Measurements from ENCODE around the gene HECW1.
"Not testable (repeated sequence)": the region's sequence is repeated elsewhere in the genome, so short reads cannot be mapped to it uniquely, and the experiment has no call there.

HECW1 gene

DNA sequence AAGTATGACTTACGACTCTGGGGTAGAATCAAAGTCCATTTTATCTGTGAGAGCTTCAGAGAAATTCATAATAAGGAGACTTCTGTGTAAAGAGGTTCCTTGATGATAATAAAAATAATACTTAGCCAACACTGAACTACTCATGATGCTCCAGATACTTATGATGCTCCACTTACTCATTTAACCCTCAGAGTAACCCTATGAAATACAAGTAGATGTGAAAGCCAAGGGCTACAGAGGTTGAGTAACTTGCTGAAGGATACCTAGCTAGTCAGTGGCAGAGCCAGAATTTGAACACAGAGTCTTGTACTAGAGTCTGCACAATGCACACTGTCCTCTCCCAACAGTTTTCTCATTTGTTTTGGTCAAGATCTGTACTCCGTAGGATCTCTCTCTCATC lies 89.5 kb downstream of the HECW1 start:
- in situ Hi-C loops (cut with MboI; ENCODE audit: low sequenced_read_pairs), result no loop called here

DNA sequence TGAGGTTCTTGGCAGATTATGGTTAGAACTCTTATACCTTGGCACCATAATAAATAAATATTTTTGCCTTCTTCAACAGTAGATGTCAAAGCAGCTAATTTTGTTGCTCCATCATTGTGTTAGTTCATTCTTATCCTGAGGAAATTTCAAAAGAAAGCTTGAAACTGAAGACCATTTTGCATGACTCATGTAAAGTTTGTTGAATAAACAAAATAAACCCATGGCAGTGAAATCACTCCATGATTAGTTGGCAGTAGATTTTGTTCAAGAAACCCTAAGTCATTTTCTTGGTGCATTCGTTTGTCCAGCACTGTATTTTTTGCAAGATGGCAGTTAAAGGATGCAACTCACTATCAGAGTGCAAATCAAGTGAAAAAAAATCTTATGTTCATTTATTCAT lies 91.6 kb downstream of the HECW1 start:
- in situ Hi-C loops (cut with MboI; ENCODE audit: low sequenced_read_pairs), result no loop called here

DNA sequence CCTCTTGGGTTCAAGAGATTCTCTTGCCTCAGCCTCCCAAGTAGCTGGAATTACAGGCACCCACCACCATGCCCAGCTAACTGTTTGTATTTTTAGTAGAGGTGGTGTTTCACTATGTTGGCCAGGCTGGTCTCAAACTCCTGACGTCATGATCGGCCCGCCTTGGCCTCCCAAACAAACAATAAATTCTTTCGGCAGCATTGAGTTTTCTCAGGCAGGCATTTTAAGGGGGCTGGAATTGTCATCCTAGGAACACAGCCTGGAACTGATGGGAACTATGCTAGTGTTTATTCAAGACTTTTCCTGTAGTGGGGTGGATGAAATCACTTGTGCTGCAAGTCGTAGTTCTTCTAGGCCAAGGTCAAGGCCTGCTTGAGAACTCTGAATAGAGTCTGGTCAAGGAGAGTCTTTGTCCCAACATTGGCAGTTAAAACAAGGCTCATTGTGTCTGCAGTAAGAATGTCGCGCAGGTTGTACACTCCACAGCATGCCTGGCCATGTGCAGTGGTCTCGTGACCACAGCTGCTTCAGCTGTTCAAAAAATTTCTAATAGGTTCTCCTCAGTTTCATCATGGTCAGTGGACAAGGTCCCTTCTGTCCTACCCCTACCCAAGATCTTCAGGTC lies 92.8 kb downstream of the HECW1 start:
- in situ Hi-C loops (cut with MboI; ENCODE audit: low sequenced_read_pairs), result no loop called here

DNA sequence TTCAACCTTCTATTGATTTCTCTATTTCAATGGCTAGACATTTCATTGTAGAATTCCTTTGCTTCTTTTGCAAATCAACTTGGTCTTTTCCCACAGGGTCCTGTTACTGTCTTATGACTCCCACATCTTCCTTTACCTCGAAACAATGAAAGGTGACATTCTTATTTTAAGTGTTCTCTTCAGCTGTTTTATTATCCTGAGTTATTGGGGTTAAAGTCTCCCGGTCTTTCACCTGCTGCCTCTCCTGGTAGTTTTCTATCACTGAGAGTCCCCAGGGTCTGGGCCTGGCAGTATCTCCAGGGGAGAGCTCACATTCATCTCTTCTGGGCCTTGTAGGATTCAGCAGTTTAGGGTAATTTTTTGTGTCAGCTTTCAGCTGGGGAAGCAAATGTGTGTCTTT lies 95.8 kb downstream of the HECW1 start:
- in situ Hi-C loops (cut with MboI; ENCODE audit: low sequenced_read_pairs), result no loop called here

DNA sequence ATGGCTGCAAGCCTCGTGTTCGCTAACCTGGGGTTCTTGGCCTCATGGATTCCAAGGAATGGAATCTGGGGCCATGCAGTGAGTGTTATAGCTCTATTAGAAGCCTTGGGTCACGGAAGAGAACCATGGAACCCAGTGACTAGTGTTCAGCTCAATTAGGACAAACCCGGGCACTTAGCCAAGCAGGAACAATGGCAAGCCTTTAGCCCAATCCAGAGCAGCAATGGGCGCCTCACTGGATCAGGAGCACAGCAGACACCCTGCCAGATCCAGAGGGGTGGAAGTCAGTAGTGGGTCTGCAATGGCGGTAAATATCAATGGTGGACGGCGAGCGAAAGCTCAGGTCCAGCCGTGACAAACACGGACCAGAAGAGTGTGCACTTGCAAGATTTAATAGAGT lies 98.1 kb downstream of the HECW1 start:
- in situ Hi-C loops (cut with MboI; ENCODE audit: low sequenced_read_pairs), result not testable (repeated sequence)

DNA sequence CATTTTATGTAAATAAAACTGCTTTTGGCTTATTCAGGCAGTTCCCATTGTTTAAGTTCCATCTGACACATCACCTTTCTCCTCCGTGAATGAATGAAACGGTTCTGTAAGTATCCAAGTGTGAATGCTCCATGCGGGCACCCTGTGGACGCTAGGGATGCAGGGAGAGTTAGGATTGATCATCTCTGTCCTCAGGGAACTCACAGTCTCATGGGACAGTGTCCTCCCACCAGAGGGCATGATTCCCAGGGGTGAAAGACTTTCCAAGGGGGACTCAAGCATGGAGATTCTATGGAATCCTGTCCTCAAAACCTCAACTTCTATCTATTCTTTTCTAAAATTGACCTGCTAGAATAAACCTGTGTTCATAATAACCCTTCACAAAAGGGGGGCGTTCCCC lies 98.8 kb downstream of the HECW1 start:
- in situ Hi-C loops (cut with MboI; ENCODE audit: low sequenced_read_pairs), result no loop called here

DNA sequence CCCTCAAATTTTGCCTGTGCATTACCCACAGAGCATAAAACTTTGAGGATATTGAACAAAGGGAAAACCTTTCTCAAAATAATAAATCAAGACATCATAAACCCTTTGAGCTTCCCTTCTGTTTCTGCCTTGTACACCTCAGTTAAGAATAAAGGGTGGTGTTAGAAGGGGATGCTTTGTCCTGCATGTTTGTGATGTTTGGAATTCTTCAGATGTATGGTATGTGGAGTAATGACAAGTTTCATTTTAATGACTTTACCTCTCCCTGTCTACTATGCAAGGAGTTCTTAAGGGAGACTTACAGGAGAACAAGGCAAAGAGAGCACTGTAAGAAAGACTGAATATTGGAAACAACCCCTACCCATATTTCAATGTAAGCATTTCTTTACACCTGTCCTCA lies 99.2 kb downstream of the HECW1 start:
- in situ Hi-C loops (cut with MboI; ENCODE audit: low sequenced_read_pairs), result no loop called here

DNA sequence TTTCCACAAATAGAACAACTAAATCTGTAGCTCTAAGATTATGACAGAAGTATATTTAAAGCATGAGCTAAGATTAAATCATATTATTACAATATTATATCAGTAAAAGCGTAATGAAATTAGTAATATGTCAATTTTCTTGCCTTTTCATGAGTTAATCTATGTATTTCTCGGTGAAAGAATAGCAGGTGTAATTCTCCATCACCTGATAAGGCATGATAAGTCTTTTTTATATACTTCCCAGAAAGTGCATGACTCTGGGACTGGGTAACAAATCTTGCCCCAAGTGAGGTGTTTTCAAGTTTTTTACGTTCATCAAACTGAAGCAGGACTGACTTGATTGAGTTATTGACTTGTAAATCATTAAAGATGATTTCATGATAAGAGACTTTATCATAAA lies 100.5 kb downstream of the HECW1 start:
- in situ Hi-C loops (cut with MboI; ENCODE audit: low sequenced_read_pairs), result no loop called here

DNA sequence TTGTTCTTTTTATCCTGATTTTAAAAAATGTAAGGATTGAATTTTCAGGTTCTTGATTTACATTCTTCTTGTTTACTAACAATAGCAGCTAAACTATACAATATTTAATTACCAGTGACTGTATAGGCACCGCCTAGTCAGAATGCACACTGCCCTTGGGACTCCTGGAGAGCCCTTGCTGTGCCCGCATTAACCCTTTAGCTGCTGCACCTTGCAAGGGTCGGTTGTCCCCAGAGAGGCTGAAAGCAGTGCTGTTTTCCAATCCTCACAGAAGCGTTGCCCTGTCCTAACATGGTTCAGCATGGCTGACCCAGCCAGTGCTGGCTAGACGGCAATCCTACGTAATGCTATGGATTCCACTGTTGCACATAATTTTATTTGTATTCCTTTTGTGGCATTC lies 102.6 kb downstream of the HECW1 start:
- in situ Hi-C loops (cut with MboI; ENCODE audit: low sequenced_read_pairs), result no loop called here

DNA sequence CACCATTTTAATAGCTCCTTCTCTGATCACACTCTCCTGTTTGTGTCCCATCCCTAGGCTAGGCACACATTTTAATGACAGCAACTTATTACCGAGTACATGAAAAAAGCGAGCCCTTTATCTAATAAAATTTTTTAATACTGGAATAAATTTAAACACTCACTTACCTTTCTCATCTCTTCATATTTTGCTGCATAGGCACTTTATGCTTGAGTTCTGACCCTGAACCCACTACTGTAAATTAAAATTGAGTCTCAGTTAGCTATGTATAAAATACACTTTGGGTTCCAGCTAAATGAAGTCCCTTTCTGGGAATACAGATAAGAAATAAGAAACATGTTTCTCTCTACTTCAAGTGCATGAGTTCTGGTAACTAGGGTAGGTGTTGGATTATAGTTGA lies 104.6 kb downstream of the HECW1 start:
- in situ Hi-C loops (cut with MboI; ENCODE audit: low sequenced_read_pairs), result no loop called here

DNA sequence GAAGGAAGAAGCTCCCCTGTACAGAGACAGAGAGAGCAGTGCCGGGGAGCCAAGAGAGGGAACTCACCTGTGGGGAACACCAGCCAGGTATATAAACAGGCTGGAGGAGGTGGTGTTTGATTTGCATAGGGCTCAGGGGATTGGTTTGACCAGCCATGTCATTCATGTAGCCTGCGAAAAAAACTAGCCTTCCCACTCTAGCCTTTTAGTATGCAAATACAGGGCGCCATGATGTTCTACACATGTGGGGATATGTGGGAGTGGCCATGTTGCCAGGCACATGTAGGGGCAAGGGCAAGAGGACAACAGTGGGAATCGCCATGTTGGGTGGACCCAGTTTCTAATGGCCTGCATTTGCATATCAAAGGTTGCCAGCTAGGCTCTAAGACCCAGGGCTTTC lies 106.5 kb downstream of the HECW1 start:
- in situ Hi-C loops (cut with MboI; ENCODE audit: low sequenced_read_pairs), result not testable (repeated sequence)

DNA sequence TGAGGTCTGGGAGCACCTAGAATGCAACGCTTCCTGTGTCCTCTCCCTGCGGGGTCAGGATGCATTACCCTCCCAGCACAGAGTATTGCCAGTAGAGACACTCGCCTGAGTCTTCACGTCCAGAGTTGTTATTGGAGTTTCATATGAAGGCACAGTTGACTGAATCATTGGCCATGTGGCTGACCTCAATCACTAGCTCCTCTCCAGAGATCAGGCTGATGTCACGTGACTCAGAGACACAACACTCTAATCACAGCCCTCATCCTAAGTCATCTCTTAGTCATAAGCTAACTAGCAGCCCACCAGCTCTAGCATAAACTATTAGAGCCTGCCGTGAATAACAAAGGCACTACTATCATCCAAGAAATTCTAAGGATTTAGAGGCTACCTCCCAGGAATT lies 107.8 kb downstream of the HECW1 start:
- in situ Hi-C loops (cut with MboI; ENCODE audit: low sequenced_read_pairs), result no loop called here

DNA sequence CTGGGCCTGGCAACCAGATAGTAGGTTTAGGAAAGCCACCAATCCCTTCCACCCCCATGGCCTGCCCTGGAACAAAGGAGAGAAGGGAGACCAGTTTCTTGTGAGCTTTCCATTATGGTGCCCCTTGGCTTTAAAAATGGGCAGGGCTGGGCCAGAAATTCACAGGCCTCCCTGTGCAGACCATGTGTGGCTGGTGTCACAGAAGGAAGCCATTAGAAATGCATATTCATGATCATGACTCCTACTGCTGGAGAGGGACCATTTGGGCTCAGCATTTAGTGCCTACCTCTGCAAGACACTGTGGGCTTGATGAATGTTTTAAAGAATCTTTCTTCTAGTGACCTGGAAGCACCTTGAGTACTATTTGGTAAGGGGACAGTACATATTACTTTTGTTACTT lies 108.3 kb downstream of the HECW1 start:
- in situ Hi-C loops (cut with MboI; ENCODE audit: low sequenced_read_pairs), result no loop called here

DNA sequence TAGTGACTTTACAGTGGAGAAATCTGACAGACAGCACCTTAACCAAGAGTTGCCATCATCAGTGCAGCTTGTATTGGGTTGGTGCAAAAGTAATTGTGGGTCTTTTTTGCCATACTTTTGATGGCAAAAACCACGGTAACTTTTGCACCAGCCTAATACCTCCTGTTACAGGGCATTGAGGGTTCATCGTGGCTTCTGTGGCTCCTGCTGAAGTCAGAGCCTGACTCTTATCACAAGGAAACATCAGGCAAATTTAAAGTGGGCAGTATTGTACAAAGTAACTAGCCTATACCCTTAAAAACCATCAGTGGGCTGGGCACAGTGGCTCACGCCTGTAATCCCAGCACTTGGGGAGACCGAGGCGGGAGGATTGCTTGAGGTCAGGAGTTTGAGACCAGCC lies 117.4 kb downstream of the HECW1 start:
- in situ Hi-C loops (cut with MboI; ENCODE audit: low sequenced_read_pairs), result no loop called here

DNA sequence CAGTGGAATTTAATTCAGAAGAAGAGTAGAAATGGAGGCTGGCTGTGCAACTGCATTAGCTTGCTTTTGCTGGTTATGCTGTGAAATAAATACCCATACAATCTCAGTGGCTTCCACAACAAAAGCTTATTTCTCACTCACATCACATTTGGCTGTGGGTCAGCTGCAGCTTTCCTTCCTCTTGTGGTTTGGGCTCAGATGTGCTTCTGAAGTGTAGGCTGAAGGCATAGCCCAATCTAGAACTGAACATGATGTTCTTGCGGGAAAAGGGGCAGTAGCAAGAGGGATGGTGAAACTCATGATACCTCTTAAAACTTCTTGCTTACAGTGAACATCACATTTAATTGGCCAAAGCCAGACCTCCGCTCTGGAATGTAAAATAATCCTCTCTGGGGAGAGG lies 119.9 kb downstream of the HECW1 start:
- in situ Hi-C loops (cut with MboI; ENCODE audit: low sequenced_read_pairs), result no loop called here

DNA sequence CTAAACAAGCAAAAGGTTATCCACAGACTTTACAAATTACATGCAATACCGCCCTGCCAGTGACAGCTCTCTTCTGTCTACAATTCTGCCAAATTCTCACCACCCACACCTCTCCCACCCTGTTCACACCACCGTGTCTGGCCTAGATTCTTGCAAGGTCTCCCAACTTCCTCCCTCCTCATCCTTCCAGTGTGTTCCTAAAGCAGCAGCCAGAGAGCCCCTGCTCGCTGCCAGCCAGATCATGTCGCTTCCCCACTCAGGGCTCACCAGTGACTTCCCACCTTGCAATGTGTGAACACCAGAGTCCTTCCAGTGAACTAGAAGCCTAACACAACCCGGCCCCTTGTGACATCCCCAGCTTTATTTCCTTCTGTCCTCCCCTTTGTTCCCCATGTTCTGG lies 121.6 kb downstream of the HECW1 start:
- in situ Hi-C loops (cut with MboI; ENCODE audit: low sequenced_read_pairs), result no loop called here

DNA sequence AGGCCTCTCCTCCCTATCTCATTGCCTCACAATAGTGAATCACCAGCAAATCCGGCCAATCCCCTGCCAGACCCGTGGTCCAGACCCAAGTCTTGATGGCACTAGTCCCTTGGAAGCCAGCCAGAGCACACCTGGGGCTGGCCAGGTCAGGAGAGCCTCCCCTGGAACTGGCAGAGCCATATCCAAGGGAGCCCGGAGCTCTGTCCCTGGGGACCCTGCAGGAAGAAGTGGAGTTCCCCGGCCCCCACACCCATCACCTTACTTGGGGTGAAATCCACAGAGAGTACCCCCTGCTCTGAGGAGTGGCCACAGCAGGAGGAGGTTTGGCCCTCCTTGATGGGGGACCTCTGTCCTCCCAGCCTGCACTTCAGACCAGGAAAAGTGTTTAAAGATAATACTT lies 122.5 kb downstream of the HECW1 start:
- in situ Hi-C loops (cut with MboI; ENCODE audit: low sequenced_read_pairs), result no loop called here

DNA sequence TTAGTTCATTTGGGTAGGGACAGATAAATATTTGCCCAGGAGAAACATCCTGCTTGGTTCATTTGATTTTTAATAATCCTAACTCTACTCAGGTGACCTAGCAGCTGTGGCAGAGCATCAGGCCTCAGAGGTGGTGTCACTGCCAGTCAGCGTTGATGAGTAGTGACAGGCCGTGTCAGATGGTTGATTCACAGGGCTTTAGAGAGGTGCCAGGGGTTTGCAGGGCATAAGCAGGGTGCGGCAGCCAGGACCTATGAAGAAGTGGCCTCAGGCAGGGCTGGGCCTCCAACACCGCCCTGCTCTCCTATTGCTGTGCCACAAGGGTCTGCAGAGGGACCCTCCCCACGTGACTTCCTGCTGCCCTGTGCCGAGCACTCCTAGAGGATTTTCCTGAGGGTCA lies 128.1 kb downstream of the HECW1 start:
- in situ Hi-C loops (cut with MboI; ENCODE audit: low sequenced_read_pairs), result no loop called here

DNA sequence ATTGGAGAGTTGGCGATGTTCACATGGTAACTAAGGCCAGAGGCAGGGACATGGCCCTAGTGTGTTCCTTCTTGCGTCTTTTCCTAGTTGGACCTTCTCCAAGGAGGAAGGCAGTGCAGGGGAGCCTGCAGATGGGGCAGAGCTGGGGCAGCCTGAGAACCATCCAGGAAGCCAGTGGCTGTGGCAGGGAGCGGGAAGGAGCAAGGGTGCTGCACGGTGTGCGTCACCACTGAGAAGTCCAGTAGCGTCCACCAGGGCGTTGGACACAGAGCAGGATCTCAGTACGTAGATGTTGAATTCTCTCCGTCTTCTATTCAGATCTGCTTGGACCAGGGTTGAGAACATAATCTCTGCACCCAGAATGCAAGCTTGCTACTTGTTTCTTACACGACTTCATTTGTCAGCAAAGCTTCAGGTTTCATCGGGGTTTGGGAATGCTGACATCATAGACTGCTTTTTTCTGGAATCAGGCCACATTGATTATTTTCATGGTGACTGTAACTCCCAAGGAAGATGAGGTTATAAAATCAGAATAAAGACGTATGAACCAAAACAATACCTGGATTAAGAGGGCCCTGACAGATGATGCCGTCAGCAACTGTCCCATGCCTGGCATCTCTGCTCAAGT lies 130.3 kb downstream of the HECW1 start:
- in situ Hi-C loops (cut with MboI; ENCODE audit: low sequenced_read_pairs), result no loop called here

DNA sequence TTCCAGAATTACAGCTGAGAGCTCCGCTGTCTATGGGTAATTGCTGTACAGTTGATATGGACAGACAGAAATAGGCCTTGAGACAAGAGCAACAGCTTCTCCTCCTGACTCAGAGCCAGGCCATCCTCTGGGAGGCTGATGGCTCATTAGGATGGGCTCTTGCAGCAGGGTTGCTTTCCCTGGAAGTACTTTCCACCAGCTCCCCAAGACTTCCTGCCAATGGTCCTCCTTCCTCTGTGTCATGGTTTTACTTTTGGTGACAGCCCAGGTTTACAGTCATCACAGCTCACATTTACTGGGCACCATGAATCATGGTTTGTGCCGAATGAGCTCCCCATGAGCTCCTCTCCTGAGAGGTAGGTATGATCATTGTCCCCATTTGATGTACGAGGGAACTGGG lies 131.8 kb downstream of the HECW1 start:
- in situ Hi-C loops (cut with MboI; ENCODE audit: low sequenced_read_pairs), result no loop called here

DNA sequence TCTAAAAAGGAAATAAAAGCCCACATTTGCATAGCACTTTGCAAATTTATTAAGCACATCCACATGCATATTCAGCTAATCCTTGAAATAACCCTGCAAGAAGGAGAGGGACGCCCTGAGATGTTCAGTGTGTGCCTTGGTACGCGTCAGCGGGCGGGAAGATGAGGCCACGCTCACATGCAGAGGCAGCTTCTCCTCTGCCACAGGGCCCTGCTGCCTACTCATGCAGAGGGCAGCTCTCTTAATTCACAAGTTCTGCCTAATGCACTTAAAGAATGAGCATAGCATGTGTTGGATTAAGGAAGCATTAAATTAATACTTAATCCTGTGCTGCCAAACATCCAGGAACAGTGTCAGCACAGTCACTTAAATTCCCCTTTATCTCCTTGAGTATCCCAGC lies 132.3 kb downstream of the HECW1 start:
- in situ Hi-C loops (cut with MboI; ENCODE audit: low sequenced_read_pairs), result no loop called here

DNA sequence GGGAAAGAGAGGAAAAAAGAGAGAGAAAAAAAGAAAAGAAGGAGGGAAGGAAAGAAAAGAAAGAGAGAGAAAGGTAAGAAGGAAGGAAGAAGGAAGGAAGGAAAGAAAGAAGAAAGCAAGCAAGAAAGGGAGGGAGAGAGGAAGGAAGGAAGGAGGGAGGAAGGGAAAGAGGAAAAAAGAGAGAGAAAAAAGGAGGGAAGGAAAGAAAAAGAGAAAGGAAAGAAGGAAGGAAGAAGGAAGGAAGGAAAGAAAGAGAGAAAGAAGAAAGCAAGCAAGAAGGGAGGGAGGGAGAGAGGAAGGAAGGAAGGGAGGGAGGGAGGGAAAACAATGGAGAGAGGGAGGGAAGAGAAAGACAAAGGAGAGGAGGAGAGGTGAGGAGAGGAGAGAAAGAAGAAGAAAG lies 135.3 kb downstream of the HECW1 start:
- in situ Hi-C loops (cut with MboI; ENCODE audit: low sequenced_read_pairs), result no loop called here

DNA sequence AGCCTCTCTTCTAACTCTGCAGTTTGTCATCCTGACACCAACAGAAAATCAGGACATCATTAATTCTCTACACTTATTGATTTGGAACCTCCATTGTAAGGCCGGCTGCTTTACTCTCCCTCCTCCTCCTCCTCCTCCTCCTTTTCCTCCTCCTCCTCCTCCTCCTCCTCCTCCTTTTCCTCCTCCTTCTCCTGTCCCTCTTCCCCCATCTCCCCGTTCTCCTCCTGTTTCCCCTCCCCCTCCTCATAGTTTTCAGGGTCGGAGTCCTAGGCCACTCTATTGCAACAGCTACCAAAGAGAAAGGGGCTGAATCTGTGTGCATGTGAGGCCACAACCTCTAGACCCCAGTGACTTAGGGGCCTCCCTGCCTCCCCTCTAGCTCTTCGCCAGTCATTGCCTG lies 136.1 kb downstream of the HECW1 start:
- in situ Hi-C loops (cut with MboI; ENCODE audit: low sequenced_read_pairs), result no loop called here

Measured in HL-60/S4 (cell line).